Panc1 (cell line): Measurements from ENCODE around the gene C2CD2L. TPM values are rescaled to one million over a fixed set of nuclear protein-coding genes. Genes with fewer than 3 reads are reported as not detected.

Experiments
- ATAC-seq: fragments of 200-7000 bp; cut with Tn5 transposase; 2 replicates; pipeline ENCODE4 v1.9.1; 2020; ENCODE audit warnings: mild to moderate bottlenecking, moderate library complexity
- BruUV-seq: library from RNA; stranded (reverse); fragments of 400-500 nt; replicated peaks from 2 replicates; lab custom pipeline; 2021; lab: Mats Ljungman, UMichigan
- CTCF ChIA-PET: fragments of 300-600 bp; sonication (Branson Sonifier 250); formaldehyde crosslinking; loops from one replicate; lab custom pipeline; 2022; ENCODE audit warnings: antibody characterized with exemption; lab: Charles Lee
- POLR2A ChIA-PET: fragments of 300-600 bp; sonication (Branson Sonifier 250); formaldehyde crosslinking; loops from one replicate; lab custom pipeline; 2022; ENCODE audit warnings: antibody characterized with exemption; lab: Charles Lee
- DNase-seq: peaks from one replicate; pipeline ENCODE4 v3.0.0-alpha.2; 2010; ENCODE audit warnings: low read depth, low spot score
- H3K27ac ChIP-seq: 2 replicates; pipeline ENCODE4 v1.5.1; 2011; ENCODE audit warnings: mild to moderate bottlenecking, low read length, inconsistent platforms
- H3K27me3 ChIP-seq: fragments of 200-500 bp; sonication (Bioruptor generic); 2 replicates; pipeline ENCODE4 v1.6.0; 2014; ENCODE audit warnings: low read length, inconsistent platforms; ENCODE audit not compliant: control insufficient read depth, insufficient read depth
- H3K36me3 ChIP-seq: fragments of 200-500 bp; sonication (Bioruptor generic); 2 replicates; pipeline ENCODE4 v1.5.1; 2014; ENCODE audit warnings: inconsistent platforms, mild to moderate bottlenecking, low read length, moderate library complexity; ENCODE audit not compliant: control insufficient read depth, insufficient read depth
- H3K4me1 ChIP-seq: 2 replicates; pipeline ENCODE4 v1.5.1; 2011; ENCODE audit warnings: inconsistent platforms, mild to moderate bottlenecking, low read length, moderate library complexity; ENCODE audit not compliant: control insufficient read depth, insufficient read depth
- H3K4me3 ChIP-seq, 2 experiments: 2 replicates each; pipeline ENCODE4 v1.5.1; 2011 to 2012; ENCODE audit warnings: low read depth in 2 of 2, low read length in 2 of 2, mild to moderate bottlenecking in 2 of 2, inconsistent platforms in 1 of 2, moderate library complexity in 1 of 2
- H3K9me3 ChIP-seq: fragments of 200-500 bp; sonication (Bioruptor generic); 2 replicates; pipeline ENCODE4 v1.5.1; 2014; ENCODE audit warnings: low read depth, mild to moderate bottlenecking, inconsistent platforms, low read length, moderate library complexity; ENCODE audit not compliant: control insufficient read depth, insufficient read depth
- POLR2AphosphoS5 ChIP-seq: IDR thresholded peaks from 2 replicates; pipeline ENCODE4 v1.6.1; 2012; ENCODE audit warnings: mild to moderate bottlenecking, low read depth, low read length, moderate library complexity
- SIN3A ChIP-seq: IDR thresholded peaks from 2 replicates; pipeline ENCODE4 v1.6.1; 2012; ENCODE audit warnings: low read depth, mild to moderate bottlenecking, low read length, moderate library complexity, borderline replicate concordance; ENCODE audit not compliant: insufficient read depth
- TCF7L2 ChIP-seq: IDR thresholded peaks from 2 replicates; pipeline ENCODE4 v1.6.1; 2011; ENCODE audit warnings: mild to moderate bottlenecking, low read depth, low read length, inconsistent platforms
- in situ Hi-C: cut with HindIII; loops from 2 replicates; pipeline ENCODE4 v1.10.0; 2016; ENCODE audit warnings: low sequenced_read_pairs, low pct_unique_long_range_greater_than_20kb
- intact Hi-C: fragments of 100-400 bp; cut with micrococcal nuclease; formaldehyde crosslinking; loops from one replicate; pipeline ENCODE4 v1.10.0; 2022; ENCODE audit not compliant: unreplicated experiment
- total RNA-seq: library from RNA; stranded (reverse); gene quantifications from one replicate; pipeline ENCODE4 v1.2.1, GENCODE V29; 2021; ENCODE audit not compliant: unreplicated experiment
- TF ChIP-seq, protein P1 (sequence below), 2 experiments: IDR thresholded peaks; 2 replicates each; pipeline ENCODE4 v1.6.1; 2011 to 2012; ENCODE audit warnings: low read depth in 2 of 2, control low read depth in 1 of 2, low read length in 1 of 2, mild to moderate bottlenecking in 1 of 2, moderate library complexity in 1 of 2; ENCODE audit not compliant: insufficient read depth in 1 of 2
- TF ChIP-seq, protein P2 (sequence below): fragments of 450-650 bp; IDR thresholded peaks from 2 replicates; pipeline ENCODE4 v1.5.1; 2017; ENCODE audit warnings: mild to moderate bottlenecking

Gene C2CD2L
- total RNA-seq, 1 experiment from 2014 or later, result 10.1 TPM

DNA sequence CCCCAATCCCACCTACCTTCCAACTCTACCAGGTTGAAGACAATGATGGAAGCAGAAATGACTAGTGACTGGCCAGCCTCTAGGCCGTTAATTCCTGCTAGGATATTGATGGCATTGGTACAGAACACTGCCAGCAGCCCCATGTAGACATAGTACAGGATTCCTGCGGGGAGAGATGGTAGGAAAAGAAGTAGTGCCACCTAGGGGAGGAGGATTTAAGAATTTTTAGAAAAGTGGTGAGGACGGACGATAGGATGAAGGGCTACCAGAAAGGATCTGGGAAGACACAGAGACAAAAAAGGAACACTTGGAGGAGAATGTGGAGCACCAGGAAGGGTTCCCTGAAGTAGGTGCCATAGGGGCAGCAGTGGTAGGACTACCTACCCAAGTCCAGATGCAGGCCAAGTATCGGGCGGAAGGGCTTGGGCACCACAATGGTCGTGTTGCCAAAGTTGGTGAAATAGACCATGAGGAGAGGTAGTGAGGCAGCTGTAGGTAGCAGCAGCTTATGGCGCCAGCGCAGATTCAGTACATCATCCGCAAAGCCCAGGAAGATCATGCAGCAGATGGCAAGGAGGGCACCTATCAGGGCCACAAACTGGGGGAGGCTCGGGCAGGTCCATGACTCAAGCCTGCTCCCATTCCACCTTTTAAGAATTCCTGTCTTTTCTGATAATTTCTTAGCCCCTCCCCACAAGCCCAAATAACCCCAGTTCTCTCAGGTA is 6.7 kb upstream of the C2CD2L start:
- no TSS peak for BruUV-seq
- in situ Hi-C loops (no loop called here), intact Hi-C loops (loop anchor here (2.0 kb wide), 1 partner anchor 222 kb away; no protein-coding TSS in a partner anchor)
- Histone ChIP-seq H3K9me3 (no peaks in the 10 kb centered on the region), H3K27me3 (no peaks in the 10 kb centered on the region), H3K4me1 (peaks cover 16% of the 10 kb centered on the region), H3K4me3 (peak overlapping the region; percentile 87 to 90), H3K36me3 (0 out of 2 replicates have a peak, but pooled peaks cover 6% of the 10 kb centered on the region), H3K27ac (peak overlapping the region; percentile 99)
- TF ChIP-seq TCF7L2 (no peak), POLR2AphosphoS5 (no peak), SIN3A (no peak)
- TF ChIP-seq, protein P1, sequence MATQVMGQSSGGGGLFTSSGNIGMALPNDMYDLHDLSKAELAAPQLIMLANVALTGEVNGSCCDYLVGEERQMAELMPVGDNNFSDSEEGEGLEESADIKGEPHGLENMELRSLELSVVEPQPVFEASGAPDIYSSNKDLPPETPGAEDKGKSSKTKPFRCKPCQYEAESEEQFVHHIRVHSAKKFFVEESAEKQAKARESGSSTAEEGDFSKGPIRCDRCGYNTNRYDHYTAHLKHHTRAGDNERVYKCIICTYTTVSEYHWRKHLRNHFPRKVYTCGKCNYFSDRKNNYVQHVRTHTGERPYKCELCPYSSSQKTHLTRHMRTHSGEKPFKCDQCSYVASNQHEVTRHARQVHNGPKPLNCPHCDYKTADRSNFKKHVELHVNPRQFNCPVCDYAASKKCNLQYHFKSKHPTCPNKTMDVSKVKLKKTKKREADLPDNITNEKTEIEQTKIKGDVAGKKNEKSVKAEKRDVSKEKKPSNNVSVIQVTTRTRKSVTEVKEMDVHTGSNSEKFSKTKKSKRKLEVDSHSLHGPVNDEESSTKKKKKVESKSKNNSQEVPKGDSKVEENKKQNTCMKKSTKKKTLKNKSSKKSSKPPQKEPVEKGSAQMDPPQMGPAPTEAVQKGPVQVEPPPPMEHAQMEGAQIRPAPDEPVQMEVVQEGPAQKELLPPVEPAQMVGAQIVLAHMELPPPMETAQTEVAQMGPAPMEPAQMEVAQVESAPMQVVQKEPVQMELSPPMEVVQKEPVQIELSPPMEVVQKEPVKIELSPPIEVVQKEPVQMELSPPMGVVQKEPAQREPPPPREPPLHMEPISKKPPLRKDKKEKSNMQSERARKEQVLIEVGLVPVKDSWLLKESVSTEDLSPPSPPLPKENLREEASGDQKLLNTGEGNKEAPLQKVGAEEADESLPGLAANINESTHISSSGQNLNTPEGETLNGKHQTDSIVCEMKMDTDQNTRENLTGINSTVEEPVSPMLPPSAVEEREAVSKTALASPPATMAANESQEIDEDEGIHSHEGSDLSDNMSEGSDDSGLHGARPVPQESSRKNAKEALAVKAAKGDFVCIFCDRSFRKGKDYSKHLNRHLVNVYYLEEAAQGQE (IDR thresholded peaks at IDR 0.05; ENCODE audit: insufficient read depth in 1 of 2, low read depth in 2 of 2, low read length in 1 of 2), result no peak
- TF ChIP-seq, protein P2, sequence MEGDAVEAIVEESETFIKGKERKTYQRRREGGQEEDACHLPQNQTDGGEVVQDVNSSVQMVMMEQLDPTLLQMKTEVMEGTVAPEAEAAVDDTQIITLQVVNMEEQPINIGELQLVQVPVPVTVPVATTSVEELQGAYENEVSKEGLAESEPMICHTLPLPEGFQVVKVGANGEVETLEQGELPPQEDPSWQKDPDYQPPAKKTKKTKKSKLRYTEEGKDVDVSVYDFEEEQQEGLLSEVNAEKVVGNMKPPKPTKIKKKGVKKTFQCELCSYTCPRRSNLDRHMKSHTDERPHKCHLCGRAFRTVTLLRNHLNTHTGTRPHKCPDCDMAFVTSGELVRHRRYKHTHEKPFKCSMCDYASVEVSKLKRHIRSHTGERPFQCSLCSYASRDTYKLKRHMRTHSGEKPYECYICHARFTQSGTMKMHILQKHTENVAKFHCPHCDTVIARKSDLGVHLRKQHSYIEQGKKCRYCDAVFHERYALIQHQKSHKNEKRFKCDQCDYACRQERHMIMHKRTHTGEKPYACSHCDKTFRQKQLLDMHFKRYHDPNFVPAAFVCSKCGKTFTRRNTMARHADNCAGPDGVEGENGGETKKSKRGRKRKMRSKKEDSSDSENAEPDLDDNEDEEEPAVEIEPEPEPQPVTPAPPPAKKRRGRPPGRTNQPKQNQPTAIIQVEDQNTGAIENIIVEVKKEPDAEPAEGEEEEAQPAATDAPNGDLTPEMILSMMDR, result peak; percentile 88
- DNase-seq (peak; percentile 51), ATAC-seq (no peak)
- POLR2A ChIA-PET, result interaction anchor here (0.6 kb wide), 1 partner anchor 27 kb away, joined by 11 read pairs; no protein-coding TSS in a partner anchor
- CTCF ChIA-PET, result no interaction called here

DNA sequence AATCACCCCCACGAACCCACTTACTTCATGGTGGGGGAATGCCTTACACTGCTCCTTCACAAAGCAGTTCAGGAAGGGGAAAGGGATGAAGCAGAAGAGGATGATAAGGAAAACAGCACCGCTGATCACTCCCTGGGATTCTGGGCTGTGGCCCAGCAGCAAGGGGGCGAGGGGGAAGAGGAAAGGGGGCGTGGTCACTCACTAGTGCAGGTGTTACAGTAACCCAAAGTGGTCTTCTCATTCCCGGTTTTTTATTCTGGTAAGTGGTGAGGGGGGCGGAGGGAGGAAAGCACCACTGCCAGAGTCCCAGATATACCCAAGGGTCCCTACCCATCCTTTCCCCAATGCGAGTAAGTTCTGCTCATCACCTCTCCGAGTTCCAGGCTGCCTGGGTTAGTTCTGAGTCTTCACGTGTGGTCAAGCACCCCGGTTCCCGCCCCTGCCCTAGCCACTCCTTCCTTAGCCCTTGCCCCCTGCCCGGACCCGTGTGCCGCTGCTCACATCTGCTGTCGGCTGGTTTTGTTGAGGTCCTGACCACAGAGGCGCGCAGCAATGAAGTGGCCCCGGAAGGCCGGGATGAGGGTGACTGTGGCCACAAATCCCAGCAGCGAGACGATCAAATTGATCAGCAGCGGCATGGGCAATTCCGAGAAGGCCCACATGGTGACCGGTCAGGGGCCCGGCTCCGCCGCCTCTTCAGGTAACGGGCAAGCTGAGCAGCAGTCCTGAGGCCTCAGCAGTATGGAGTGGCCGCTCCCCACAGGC is 6.0 kb upstream of the C2CD2L start:
- Histone ChIP-seq H3K27ac (peak overlapping the region; percentile 99), H3K4me3 (peak overlapping the region; percentile 87 to 90), H3K4me1 (peaks cover 14% of the 10 kb centered on the region), H3K36me3 (0 out of 2 replicates have a peak, but pooled peaks cover 6% of the 10 kb centered on the region), H3K27me3 (no peaks in the 10 kb centered on the region), H3K9me3 (no peaks in the 10 kb centered on the region)
- in situ Hi-C loops, result no loop called here
- intact Hi-C loops, result loop anchor here (2.0 kb wide), 1 partner anchor 222 kb away; no protein-coding TSS in a partner anchor
- ATAC-seq (peak; percentile 62), DNase-seq (no peak)
- TF ChIP-seq, protein P2, result no peak
- TF ChIP-seq POLR2AphosphoS5 (no peak), SIN3A (0 out of 2 replicates have a peak, but pooled peaks have one; percentile 54), TCF7L2 (no peak)
- POLR2A ChIA-PET, result interaction anchor here (0.6 to 0.8 kb wide), 6 partner anchors 9 to 309 kb away, joined by 3 to 10 read pairs (median 5); no protein-coding TSS in a partner anchor
- CTCF ChIA-PET, result interaction anchor here (0.7 to 1.7 kb wide), 4 partner anchors 25 to 237 kb away, joined by 3 to 16 read pairs (median 4); no protein-coding TSS in a partner anchor
- TSS peak; percentile 80 for BruUV-seq
